Neuron (in vitro differentiated cells): ENCODE data around the gene MMUT.
"Not testable (repeated sequence)": the region's sequence is repeated elsewhere in the genome, so short reads cannot be mapped to it uniquely, and the experiment has no call there.

ENCODE experiments used
- H2AFZ ChIP-seq: one replicate; pipeline ENCODE4 v1.6.1; 2013; ENCODE audit warnings: low read depth, mild to moderate bottlenecking, inconsistent platforms, low read length, moderate library complexity
- H3K27me3 ChIP-seq: one replicate; pipeline ENCODE4 v1.6.1; 2013; ENCODE audit warnings: low read length; ENCODE audit not compliant: insufficient read depth
- H3K36me3 ChIP-seq: one replicate; pipeline ENCODE4 v1.6.1; 2013; ENCODE audit warnings: low read length; ENCODE audit not compliant: insufficient read depth
- H3K4me1 ChIP-seq: one replicate; pipeline ENCODE4 v1.6.1; 2013; ENCODE audit warnings: low read length; ENCODE audit not compliant: insufficient read depth
- H3K4me3 ChIP-seq: 2 replicates; pipeline ENCODE4 v1.5.1; 2013; ENCODE audit warnings: mild to moderate bottlenecking, low read length, moderate library complexity
- H3K9me3 ChIP-seq: one replicate; pipeline ENCODE4 v1.6.1; 2013; ENCODE audit warnings: low read length

The MMUT gene

GRCh38 chr6:49462927-49463611 is at the start of gene MMUT, which contains the start of gene CENPQ:
Gene MMUT, minus strand, starts transcription at chr6:49463253. Its CDS starts 3,787 bp downstream, at chr6:49459466.
Gene CENPQ, plus strand, starts transcription at chr6:49463370. Its CDS starts 6,807 bp downstream, at chr6:49470177.
- peaks cover 14% of the 10 kb centered on the region for H3K4me1 ChIP-seq
- peak within 1 kb of the TSS; percentile 40 for H2AFZ ChIP-seq
- H3K36me3 ChIP-seq, result peaks cover 13% of the 10 kb centered on the region
- H3K9me3 ChIP-seq, result no peaks in the 10 kb centered on the region
- H3K27me3 ChIP-seq, result no peaks in the 10 kb centered on the region
- peak within 1 kb of the TSS; percentile 73 for H3K4me3 ChIP-seq

DNA sequence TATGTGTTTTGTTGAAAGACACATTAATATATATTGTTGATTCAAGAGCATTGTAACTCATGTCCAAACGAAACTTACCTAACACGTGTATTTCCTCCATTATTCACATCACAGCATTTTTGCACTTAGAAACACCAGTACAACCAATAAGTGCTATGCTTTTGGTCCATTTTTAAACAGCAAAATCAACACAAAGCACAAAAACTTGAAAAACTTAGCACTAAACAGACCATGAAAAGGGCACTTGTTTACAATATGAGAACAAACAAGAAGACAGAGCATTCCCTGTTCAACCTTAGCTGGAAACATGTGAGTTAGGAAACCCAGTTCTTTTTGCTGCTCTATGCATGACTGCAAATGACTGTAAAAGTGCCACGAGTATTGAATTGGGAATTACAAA is 46.3 kb upstream of the MMUT start:
- H3K9me3 ChIP-seq, result no peaks in the 10 kb centered on the region
- H3K4me3 ChIP-seq, result no peak overlapping the region
- no peaks in the 10 kb centered on the region for H3K36me3 ChIP-seq
- H2AFZ ChIP-seq, result no peak overlapping the region
- H3K4me1 ChIP-seq, result no peaks in the 10 kb centered on the region
- no peaks in the 10 kb centered on the region for H3K27me3 ChIP-seq

GRCh38 chr6:49506569-49507111 is 43.6 kb upstream of the MMUT start:
- H3K4me1 ChIP-seq, result no peaks in the 10 kb centered on the region
- H3K36me3 ChIP-seq, result no peaks in the 10 kb centered on the region
- no peak overlapping the region for H2AFZ ChIP-seq
- no peaks in the 10 kb centered on the region for H3K27me3 ChIP-seq
- H3K9me3 ChIP-seq, result no peaks in the 10 kb centered on the region
- H3K4me3 ChIP-seq, result no peak overlapping the region

DNA sequence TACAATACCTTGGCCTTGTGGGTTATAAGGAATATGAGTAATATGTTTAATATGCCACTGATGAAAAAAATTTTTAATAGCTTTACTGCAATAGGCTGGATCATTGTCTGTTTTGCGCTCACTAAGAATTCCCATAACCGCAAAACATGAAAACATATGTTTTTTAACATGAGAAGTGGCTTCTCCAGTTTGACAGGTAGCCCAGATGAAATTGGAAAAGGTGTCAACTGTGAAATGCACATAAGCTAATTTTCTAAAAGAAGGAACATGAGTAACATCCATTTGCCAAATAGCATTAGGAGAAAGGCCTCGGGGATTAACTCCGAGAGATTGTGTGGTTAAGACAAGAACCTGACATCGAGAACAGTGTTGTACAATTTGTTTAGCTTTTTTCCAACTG is 41.6 kb upstream of the MMUT start:
- Histone ChIP-seq H3K36me3 (no peaks in the 10 kb centered on the region), H3K27me3 (no peaks in the 10 kb centered on the region), H3K9me3 (no peaks in the 10 kb centered on the region), H2AFZ (no peak overlapping the region), H3K4me3 (no peak overlapping the region), H3K4me1 (no peaks in the 10 kb centered on the region)

- H3K4me1 ChIP-seq, result no peaks in the 10 kb centered on the region
- no peaks in the 10 kb centered on the region for H3K9me3 ChIP-seq
- no peaks in the 10 kb centered on the region for H3K27me3 ChIP-seq
- H3K36me3 ChIP-seq, result no peaks in the 10 kb centered on the region
- no peak within 1 kb of the TSS for H2AFZ ChIP-seq
- no peak within 1 kb of the TSS for H3K4me3 ChIP-seq
Observed at GRCh38 chr6:49499623-49500022, 36.6 kb upstream of the MMUT start, which contains the start of gene GLYATL3. Gene GLYATL3, plus strand, starts transcription at chr6:49499923. Its CDS starts 12,068 bp downstream, at chr6:49511991.

DNA sequence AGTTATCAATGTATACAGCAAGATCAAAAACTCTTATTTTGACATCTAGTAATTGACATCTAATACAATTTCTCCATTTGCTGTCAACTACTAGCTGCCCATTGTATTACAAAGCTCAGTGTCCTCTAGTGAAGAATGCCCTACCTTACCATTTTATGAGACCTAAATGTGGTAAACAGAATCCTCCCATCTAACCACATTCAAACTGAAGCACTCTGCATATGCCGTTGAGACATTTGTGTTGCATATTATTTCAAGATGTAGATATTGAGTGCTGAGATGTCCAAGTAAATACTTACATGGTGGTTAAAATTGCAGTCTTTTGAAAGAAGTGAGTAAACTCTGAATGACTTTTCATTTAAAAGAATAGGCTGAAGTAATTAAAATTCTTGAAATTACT is 36.1 kb upstream of the MMUT start:
- H3K4me1 ChIP-seq, result no peaks in the 10 kb centered on the region

GRCh38 chr6:49497304-49497703 is 34.3 kb upstream of the MMUT start:
- H2AFZ ChIP-seq, result no peak overlapping the region
- no peaks in the 10 kb centered on the region for H3K4me1 ChIP-seq
- no peaks in the 10 kb centered on the region for H3K27me3 ChIP-seq
- peaks cover 6% of the 10 kb centered on the region for H3K36me3 ChIP-seq
- no peaks in the 10 kb centered on the region for H3K9me3 ChIP-seq
- H3K4me3 ChIP-seq, result no peak overlapping the region

More for the DNA sequence above, 36.1 kb upstream of the MMUT start:
- Histone ChIP-seq H3K36me3 (no peaks in the 10 kb centered on the region), H3K4me3 (no peak overlapping the region), H3K27me3 (no peaks in the 10 kb centered on the region), H3K9me3 (no peaks in the 10 kb centered on the region), H2AFZ (no peak overlapping the region)

DNA sequence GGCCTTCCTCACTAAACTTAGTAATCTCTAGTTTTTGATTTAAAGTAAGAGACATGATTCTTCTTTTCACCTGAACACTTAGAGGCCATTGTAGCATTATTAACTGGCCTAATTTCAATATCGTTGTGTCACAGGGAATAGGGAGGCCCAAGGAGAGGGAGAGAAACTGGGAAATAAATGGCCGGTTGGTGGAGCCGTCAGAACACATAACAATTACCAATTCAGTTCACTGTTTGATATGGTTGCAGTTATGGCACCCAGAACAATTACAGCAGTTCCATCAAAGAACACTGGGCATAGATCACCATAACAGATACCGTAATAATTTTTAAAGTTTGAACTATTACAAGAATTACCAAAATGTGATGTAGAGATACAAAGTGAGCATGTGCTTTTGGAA is 27.6 kb upstream of the MMUT start:
- Histone ChIP-seq H2AFZ (no peak overlapping the region), H3K27me3 (no peaks in the 10 kb centered on the region), H3K4me1 (no peaks in the 10 kb centered on the region), H3K36me3 (peaks cover 37% of the 10 kb centered on the region), H3K4me3 (no peak overlapping the region), H3K9me3 (no peaks in the 10 kb centered on the region)

DNA sequence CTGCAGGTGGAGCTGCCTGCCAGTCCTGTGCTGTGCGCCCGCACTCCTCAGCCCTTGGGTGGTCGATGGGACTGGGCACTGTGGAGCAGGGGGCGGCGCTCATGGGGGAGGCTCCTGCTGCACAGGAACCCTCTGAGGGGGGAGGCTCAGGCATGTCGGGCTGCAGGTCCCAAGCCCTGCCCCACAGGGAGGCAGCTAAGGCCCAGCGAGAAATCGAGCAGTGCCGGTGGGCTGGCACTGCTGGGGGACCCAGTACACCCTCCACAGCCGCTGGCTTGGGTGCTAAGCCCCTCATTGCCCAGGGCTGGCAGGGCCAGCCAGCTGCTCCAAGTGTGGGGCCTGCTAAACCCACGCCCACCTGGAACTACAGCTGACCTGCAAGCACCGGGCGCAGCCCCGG is 20.3 kb upstream of the MMUT start:
- not testable (repeated sequence) for H3K27me3 ChIP-seq, H3K9me3 ChIP-seq, H2AFZ ChIP-seq, H3K4me3 ChIP-seq, H3K4me1 ChIP-seq
- peaks cover 18% of the 10 kb centered on the region for H3K36me3 ChIP-seq

- H3K27me3 ChIP-seq, H2AFZ ChIP-seq, H3K4me1 ChIP-seq, H3K4me3 ChIP-seq, H3K9me3 ChIP-seq: not testable (repeated sequence)
- peaks cover 23% of the 10 kb centered on the region for H3K36me3 ChIP-seq
Observed at GRCh38 chr6:49481846-49482245, 18.8 kb upstream of the MMUT start.

GRCh38 chr6:49479308-49479970 is 16.4 kb upstream of the MMUT start:
- Histone ChIP-seq H3K27me3 (no peaks in the 10 kb centered on the region), H3K4me3 (no peak overlapping the region), H2AFZ (no peak overlapping the region), H3K4me1 (no peaks in the 10 kb centered on the region), H3K36me3 (peaks cover 14% of the 10 kb centered on the region), H3K9me3 (no peaks in the 10 kb centered on the region)

DNA sequence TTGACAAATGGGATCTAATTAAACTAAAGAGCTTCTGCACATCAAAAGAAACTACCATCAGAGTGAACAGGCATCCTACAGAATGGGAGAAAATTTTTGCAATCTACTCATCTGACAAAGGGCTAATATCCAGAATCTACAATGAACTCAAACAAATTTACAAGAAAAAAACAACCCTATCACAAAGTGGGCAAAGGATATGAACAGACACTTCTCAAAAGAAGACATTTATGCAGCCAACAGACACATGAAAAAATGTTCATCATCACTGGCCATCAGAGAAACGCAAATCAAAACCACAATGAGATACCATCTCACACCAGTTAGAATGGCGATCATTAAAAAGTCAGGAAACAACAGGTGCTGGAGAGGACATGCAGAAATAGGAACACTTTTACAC is 13.5 kb upstream of the MMUT start:
- H2AFZ ChIP-seq, H3K4me3 ChIP-seq, H3K27me3 ChIP-seq: not testable (repeated sequence)

GRCh38 chr6:49468042-49468441 is 5.0 kb upstream of the MMUT start:
- Histone ChIP-seq H3K9me3 (no peaks in the 10 kb centered on the region), H3K4me3 (no peak overlapping the region), H3K36me3 (peaks cover 17% of the 10 kb centered on the region), H2AFZ (no peak overlapping the region), H3K4me1 (peaks cover 5% of the 10 kb centered on the region), H3K27me3 (no peaks in the 10 kb centered on the region)

More for the DNA sequence above, 13.5 kb upstream of the MMUT start:
- H3K36me3 ChIP-seq, result peaks cover 23% of the 10 kb centered on the region
- H3K9me3 ChIP-seq, H3K4me1 ChIP-seq: not testable (repeated sequence)
